ENCODE results near the gene WDR44.
"Not testable (repeated sequence)": the region's sequence is repeated elsewhere in the genome, so short reads cannot be mapped to it uniquely, and the experiment has no call there.

WDR44 gene

GRCh38 chrX:118345464-118346257 is at the start of gene WDR44:
WDR44 (plus strand) TSS chrX:118346106; CDS start chrX:118346504, 398 bp downstream.
- DNase-seq: peak; percentile 80

GRCh38 chrX:118305827-118306226 is 40.1 kb upstream of the WDR44 start:
- not testable (repeated sequence) for DNase-seq

GRCh38 chrX:118315529-118315928 is 30.4 kb upstream of the WDR44 start:
- DNase-seq: no peak

- DNase-seq: no peak
These were observed 21.3 kb upstream of the WDR44 start for GRCh38 chrX:118324588-118324987.

GRCh38 chrX:118325453-118325852 is 20.5 kb upstream of the WDR44 start:
- no peak for DNase-seq

GRCh38 chrX:118329175-118329574 is 16.7 kb upstream of the WDR44 start:
- DNase-seq: no peak

GRCh38 chrX:118337687-118338086 is 8.2 kb upstream of the WDR44 start:
- no peak for DNase-seq

GRCh38 chrX:118338930-118339329 is 7.0 kb upstream of the WDR44 start:
- no peak for DNase-seq

GRCh38 chrX:118345045-118345463 is 852 bp upstream of the WDR44 start:
- no peak for DNase-seq

GRCh38 chrX:118346258-118347094 is 570 bp downstream of the WDR44 start:
- DNase-seq: no peak

GRCh38 chrX:118347131-118347530 is 1.2 kb downstream of the WDR44 start:
- no peak for DNase-seq

GRCh38 chrX:118347736-118348135 is 1.8 kb downstream of the WDR44 start:
- no peak for DNase-seq

- no peak for DNase-seq
These were observed 2.4 kb downstream of the WDR44 start for GRCh38 chrX:118348186-118348810.

- no peak for DNase-seq
These were observed 3.3 kb downstream of the WDR44 start for GRCh38 chrX:118349188-118349587.

GRCh38 chrX:118350221-118350620 is 4.3 kb downstream of the WDR44 start:
- DNase-seq: no peak

GRCh38 chrX:118350706-118351105 is 4.8 kb downstream of the WDR44 start:
- no peak for DNase-seq

- no peak for DNase-seq
These were observed 6.7 kb downstream of the WDR44 start for GRCh38 chrX:118352566-118352965.

- no peak for DNase-seq
These were observed 7.4 kb downstream of the WDR44 start for GRCh38 chrX:118353081-118353850.

GRCh38 chrX:118355225-118355920 is 9.5 kb downstream of the WDR44 start:
- DNase-seq: no peak

GRCh38 chrX:118356154-118356701 is 10.3 kb downstream of the WDR44 start:
- DNase-seq: no peak

GRCh38 chrX:118360429-118361125 is 14.7 kb downstream of the WDR44 start:
- DNase-seq: no peak
